Suprapubic skin (tissue), 4 donors: ENCODE results near the gene RSPRY1. TPM values are rescaled to one million over a fixed set of nuclear protein-coding genes. Genes with fewer than 3 reads are reported as not detected.
A peak's percentile ranks its signal among the peaks of the same experiment; 100 is the strongest.

Experiments used
- DNase-seq, 2 donors: peaks; one replicate each; pipeline ENCODE4 v3.0.0-alpha.2; 2019; ENCODE audit warnings: low spot score in 2 of 2
- H3K27ac ChIP-seq: fragments of 200-600 bp; sonication (generic); one replicate; pipeline ENCODE4 v1.5.1; 2019
- H3K27me3 ChIP-seq: fragments of 200-600 bp; sonication (generic); one replicate; pipeline ENCODE4 v1.5.1; 2019
- H3K36me3 ChIP-seq: fragments of 200-600 bp; sonication (generic); one replicate; pipeline ENCODE4 v1.5.1; 2019
- H3K4me1 ChIP-seq: fragments of 200-600 bp; sonication (generic); one replicate; pipeline ENCODE4 v1.5.1; 2019
- H3K4me3 ChIP-seq: fragments of 200-600 bp; sonication (generic); one replicate; pipeline ENCODE4 v1.5.1; 2019; ENCODE audit warnings: mild to moderate bottlenecking
- H3K9me3 ChIP-seq: fragments of 200-600 bp; sonication (generic); one replicate; pipeline ENCODE4 v1.5.1; 2019
- EP300 ChIP-seq: sonication (generic); formaldehyde crosslinking; IDR thresholded peaks from one replicate; pipeline ENCODE4 v1.6.1; 2017; ENCODE audit warnings: antibody characterized with exemption
- POLR2A ChIP-seq, 2 donors: fragments of 450-650 bp; IDR thresholded peaks; one replicate each; pipeline ENCODE4 v1.6.1; 2017; ENCODE audit warnings: antibody characterized with exemption in 2 of 2, mild to moderate bottlenecking in 2 of 2, moderate library complexity in 2 of 2
- POLR2AphosphoS5 ChIP-seq, 3 donors: sonication (generic); formaldehyde crosslinking; IDR thresholded peaks; one replicate each; pipeline ENCODE4 v1.6.1; 2017; ENCODE audit warnings: antibody characterized with exemption in 3 of 3
- WGBS: methylation state at CpG from one replicate; pipeline ENCODE4 v1.1.5; 2018; 5-methylcytosine and 5-hydroxymethylcytosine counted together
- total RNA-seq, 4 donors: library from RNA; depleted of rRNA; stranded (reverse); fragments of >200 nt; gene quantifications; one replicate each; pipeline ENCODE4 v1.1.0, GENCODE V29; 2016
- TF ChIP-seq, protein P1 (sequence below), 2 donors: fragments of 200-600 bp in 1 of 2; fragments of 450-650 bp in 1 of 2; sonication (generic) in 1 of 2; IDR thresholded peaks; one replicate each; pipeline ENCODE4 v1.5.1; 2016 to 2019; ENCODE audit warnings: antibody characterized with exemption in 2 of 2, mild to moderate bottlenecking in 1 of 2, moderate library complexity in 1 of 2

RSPRY1 gene
- total RNA-seq, 4 donors from 2014 or later = 16.3 to 48.3 (median 35.2) TPM

DNA sequence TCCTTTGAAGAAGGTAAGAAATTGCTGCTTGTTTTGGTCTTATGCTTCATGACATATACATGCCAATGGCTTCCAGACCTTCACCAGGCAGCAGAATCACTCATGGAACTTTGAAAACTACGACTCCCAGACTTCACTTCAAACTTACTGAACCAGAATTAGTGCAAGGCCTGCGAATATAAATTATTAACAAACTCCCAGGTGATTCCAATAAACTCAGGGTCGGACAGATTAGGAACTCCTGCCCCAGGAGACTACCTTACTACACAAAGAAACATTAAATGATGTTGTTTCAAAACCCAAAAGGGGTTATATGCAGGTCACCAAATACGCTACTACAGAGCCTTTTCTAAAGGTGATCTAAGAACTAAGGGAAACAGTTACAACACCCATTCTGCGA lies 20.6 kb upstream of the RSPRY1 start:
- H3K4me3 ChIP-seq = no peak overlapping the region
- TF ChIP-seq, protein P1, sequence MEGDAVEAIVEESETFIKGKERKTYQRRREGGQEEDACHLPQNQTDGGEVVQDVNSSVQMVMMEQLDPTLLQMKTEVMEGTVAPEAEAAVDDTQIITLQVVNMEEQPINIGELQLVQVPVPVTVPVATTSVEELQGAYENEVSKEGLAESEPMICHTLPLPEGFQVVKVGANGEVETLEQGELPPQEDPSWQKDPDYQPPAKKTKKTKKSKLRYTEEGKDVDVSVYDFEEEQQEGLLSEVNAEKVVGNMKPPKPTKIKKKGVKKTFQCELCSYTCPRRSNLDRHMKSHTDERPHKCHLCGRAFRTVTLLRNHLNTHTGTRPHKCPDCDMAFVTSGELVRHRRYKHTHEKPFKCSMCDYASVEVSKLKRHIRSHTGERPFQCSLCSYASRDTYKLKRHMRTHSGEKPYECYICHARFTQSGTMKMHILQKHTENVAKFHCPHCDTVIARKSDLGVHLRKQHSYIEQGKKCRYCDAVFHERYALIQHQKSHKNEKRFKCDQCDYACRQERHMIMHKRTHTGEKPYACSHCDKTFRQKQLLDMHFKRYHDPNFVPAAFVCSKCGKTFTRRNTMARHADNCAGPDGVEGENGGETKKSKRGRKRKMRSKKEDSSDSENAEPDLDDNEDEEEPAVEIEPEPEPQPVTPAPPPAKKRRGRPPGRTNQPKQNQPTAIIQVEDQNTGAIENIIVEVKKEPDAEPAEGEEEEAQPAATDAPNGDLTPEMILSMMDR (IDR thresholded peaks at IDR 0.05) = no peak
- H3K36me3 ChIP-seq = peaks cover 41% of the 10 kb centered on the region
- no peak for DNase-seq
- no peaks in the 10 kb centered on the region for H3K27me3 ChIP-seq
- WGBS = 69% methylated on average over 5 of the region's 5 CpGs
- peaks cover 20% of the 10 kb centered on the region for H3K4me1 ChIP-seq
- H3K27ac ChIP-seq = no peak overlapping the region
- no peaks in the 10 kb centered on the region for H3K9me3 ChIP-seq

DNA sequence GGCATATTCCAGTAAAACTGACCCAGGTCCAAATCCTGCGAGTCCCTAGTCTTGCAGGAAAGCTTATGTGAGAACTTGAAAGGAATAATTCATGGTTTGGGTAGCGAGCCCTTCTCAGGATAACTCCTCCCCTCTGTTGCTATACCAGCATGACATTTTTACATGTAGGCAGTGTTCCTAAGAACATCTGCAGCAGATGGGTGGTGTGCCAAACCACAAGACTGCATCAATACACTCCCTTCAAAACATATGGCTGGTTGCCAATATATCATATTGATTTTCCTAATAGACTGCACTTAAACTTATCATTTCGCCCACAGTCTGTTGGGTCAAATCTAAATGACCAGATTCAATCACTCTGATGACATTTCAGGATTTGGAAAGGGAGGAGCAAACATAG lies 20.2 kb upstream of the RSPRY1 start:
- Histone ChIP-seq H3K27ac (no peak overlapping the region), H3K9me3 (no peaks in the 10 kb centered on the region), H3K36me3 (peaks cover 45% of the 10 kb centered on the region), H3K4me1 (peaks cover 20% of the 10 kb centered on the region), H3K4me3 (no peak overlapping the region), H3K27me3 (no peaks in the 10 kb centered on the region)
- 54% methylated on average over 3 of the region's 3 CpGs for whole genome bisulfite sequencing
- TF ChIP-seq POLR2A (IDR thresholded peaks at IDR 0.05) = no peak
- TF ChIP-seq EP300 = no peak
- TF ChIP-seq POLR2AphosphoS5 (IDR thresholded peaks at IDR 0.05) = no peak
- TF ChIP-seq, protein P1 (IDR thresholded peaks at IDR 0.05) = no peak
- no peak for DNase-seq

DNA sequence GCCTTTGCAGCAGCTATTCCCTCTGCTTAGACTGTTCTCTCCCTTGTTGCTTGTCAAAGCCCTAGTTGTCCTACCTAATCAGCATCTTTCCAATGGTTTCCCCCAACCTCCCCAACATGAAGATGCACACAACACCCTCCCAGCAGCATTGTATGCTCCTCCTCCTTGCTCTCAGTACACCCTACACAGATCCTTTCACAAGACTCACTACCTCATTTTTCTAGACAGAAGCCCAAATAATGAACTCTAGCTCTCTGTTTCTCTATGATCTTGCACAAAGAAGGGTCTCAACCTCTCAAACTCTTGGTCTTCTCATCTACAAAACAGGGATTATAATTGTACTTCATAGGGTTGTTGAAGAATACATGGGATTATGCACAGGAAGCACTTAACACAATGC lies 19.7 kb upstream of the RSPRY1 start:
- Histone ChIP-seq H3K27ac (peak overlapping the region; percentile 43), H3K27me3 (no peaks in the 10 kb centered on the region), H3K4me3 (no peak overlapping the region), H3K36me3 (peaks cover 50% of the 10 kb centered on the region), H3K4me1 (peaks cover 20% of the 10 kb centered on the region), H3K9me3 (no peaks in the 10 kb centered on the region)
- DNase-seq = no peak
- TF ChIP-seq POLR2AphosphoS5 (IDR thresholded peaks at IDR 0.05) (no peak), EP300 (no peak), POLR2A (IDR thresholded peaks at IDR 0.05) (no peak)
- TF ChIP-seq, protein P1 (IDR thresholded peaks at IDR 0.05) = no peak

DNA sequence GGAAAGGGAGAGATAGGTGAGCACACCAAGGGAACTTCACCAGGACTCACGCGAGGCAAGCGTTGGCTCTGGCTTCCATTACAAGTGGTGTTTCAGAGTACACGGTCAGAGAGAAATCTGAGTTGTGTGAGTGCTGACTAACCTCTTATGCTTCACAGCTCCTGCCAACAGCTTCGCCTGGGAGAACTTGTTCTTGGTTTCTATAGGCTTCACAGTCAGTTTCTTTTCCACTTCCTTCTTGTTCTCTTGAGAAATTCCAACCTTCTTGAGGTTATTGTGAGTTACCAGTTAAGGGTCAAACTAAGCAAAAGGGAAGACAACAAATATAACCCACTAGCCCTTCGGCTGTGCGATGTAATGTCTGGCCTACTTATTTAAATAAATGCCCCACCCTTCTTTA lies 19.2 kb upstream of the RSPRY1 start:
- TF ChIP-seq EP300 = no peak
- TF ChIP-seq, protein P1 (IDR thresholded peaks at IDR 0.05) = no peak
- TF ChIP-seq POLR2AphosphoS5 (IDR thresholded peaks at IDR 0.05) = no peak
- no peak for TF ChIP-seq POLR2A (IDR thresholded peaks at IDR 0.05)
- no peaks in the 10 kb centered on the region for H3K27me3 ChIP-seq
- 37% methylated on average over 7 of the region's 7 CpGs for WGBS
- H3K27ac ChIP-seq = peak overlapping the region; percentile 43
- peaks cover 53% of the 10 kb centered on the region for H3K36me3 ChIP-seq
- H3K9me3 ChIP-seq = no peaks in the 10 kb centered on the region
- no peak overlapping the region for H3K4me3 ChIP-seq
- DNase-seq = no peak
- H3K4me1 ChIP-seq = peaks cover 20% of the 10 kb centered on the region

DNA sequence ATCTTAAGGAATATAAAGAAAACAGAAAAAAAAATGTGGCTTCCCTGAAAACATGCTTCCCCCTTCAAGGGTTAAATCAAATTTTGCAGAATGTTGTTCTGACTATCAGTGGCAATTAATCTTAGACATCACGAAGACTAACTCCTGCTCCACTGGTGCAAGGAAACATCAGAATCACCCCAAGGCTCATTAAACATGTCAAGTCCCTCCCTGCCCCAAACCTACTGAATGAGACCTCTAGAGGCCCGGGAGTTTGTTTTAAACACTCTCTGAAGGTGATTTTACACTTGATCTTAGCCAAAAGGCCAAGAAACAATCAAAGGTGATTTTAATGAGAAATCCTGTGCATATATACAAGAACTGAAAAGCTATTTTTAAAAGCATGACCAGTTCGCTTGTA lies 18.6 kb upstream of the RSPRY1 start:
- peaks cover 53% of the 10 kb centered on the region for H3K36me3 ChIP-seq

More for the DNA sequence above, 18.6 kb upstream of the RSPRY1 start:
- Histone ChIP-seq H3K4me1 (peaks cover 20% of the 10 kb centered on the region), H3K4me3 (no peak overlapping the region), H3K27ac (peak overlapping the region; percentile 43), H3K9me3 (no peaks in the 10 kb centered on the region), H3K27me3 (no peaks in the 10 kb centered on the region)
- TF ChIP-seq EP300 (no peak), POLR2AphosphoS5 (IDR thresholded peaks at IDR 0.05) (no peak), POLR2A (IDR thresholded peaks at IDR 0.05) (no peak)
- TF ChIP-seq, protein P1 (IDR thresholded peaks at IDR 0.05) = no peak
- DNase-seq = no peak
- WGBS = 50% methylated on average over 3 of the region's 3 CpGs
